ENCODE data around the gene DRGX. TPM values are rescaled to one million over a fixed set of nuclear protein-coding genes. Genes with fewer than 3 reads are reported as not detected.

The DRGX gene
- polyA plus RNA-seq, 1 experiment, result not detected

DNA sequence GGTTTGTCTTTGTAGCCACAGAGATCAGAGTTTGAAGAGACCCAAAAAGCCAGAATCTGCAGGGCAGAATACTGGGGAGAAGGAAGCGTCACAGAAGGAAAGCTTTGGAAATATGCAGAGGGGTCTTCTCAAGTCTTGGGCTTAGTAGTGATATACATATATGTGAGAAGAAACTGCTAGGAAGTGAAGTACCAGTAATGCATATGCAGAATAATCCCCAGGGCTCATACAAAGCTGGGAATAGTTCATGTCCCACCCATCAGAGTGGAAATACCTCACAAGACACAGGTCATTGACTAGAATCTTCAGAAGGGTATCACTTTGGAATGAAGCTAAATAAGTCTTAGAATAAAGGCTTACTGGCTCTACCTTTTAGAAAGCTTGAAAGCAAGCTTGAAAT lies 57.3 kb downstream of the DRGX start:
- ChIA-PET CTCF (no interaction called here), POLR2A (no interaction called here)
- Histone ChIP-seq H3K9me3 (ENCODE audit: control insufficient read depth, insufficient read depth, low read length) (no peaks in the 10 kb centered on the region), H3K27ac (ENCODE audit: low read depth, low read length) (no peak overlapping the region), H3K27me3 (ENCODE audit: control insufficient read depth, insufficient read depth, low read length) (no peaks in the 10 kb centered on the region), H3K4me3 (ENCODE audit: low read depth, low read length) (no peak overlapping the region)
- TF ChIP-seq, protein P1, sequence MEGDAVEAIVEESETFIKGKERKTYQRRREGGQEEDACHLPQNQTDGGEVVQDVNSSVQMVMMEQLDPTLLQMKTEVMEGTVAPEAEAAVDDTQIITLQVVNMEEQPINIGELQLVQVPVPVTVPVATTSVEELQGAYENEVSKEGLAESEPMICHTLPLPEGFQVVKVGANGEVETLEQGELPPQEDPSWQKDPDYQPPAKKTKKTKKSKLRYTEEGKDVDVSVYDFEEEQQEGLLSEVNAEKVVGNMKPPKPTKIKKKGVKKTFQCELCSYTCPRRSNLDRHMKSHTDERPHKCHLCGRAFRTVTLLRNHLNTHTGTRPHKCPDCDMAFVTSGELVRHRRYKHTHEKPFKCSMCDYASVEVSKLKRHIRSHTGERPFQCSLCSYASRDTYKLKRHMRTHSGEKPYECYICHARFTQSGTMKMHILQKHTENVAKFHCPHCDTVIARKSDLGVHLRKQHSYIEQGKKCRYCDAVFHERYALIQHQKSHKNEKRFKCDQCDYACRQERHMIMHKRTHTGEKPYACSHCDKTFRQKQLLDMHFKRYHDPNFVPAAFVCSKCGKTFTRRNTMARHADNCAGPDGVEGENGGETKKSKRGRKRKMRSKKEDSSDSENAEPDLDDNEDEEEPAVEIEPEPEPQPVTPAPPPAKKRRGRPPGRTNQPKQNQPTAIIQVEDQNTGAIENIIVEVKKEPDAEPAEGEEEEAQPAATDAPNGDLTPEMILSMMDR (IDR thresholded peaks at IDR 0.05; ENCODE audit: low read depth, low read length), result no peak
- no peak for DNase-seq (ENCODE audit: low read depth, low spot score)

DNA sequence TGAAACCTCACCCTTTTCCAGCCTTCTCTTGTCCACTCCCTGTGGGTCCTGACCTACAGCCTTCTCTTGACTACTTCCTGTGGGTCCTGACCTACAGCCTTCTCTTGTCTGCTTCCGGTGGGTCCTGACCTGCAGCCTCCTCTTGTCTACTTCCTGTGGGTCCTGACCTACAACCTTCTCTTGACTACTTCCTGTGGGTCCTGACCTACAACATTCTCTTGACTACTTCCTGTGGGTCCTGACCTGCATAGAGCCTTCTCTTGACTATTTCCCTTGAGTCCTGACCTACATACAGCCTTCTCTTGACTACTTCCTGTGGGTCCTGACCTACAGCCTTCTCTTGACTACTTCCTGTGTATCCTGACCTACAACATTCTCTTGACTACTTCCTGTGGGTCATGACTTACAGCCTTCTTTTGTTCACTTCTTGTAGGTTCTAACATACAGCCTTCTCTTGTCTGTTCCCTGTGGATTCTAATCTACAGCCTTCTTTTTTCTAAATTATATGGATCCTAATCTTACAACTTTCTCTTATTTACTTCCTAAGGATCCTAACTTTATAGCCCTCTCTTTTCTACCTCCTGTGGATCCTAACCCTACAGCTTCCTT lies 60.4 kb downstream of the DRGX start:
- DNase-seq (ENCODE audit: low read depth, low spot score), result no peak
- ChIA-PET CTCF (no interaction called here), POLR2A (no interaction called here)
- Histone ChIP-seq H3K27ac (ENCODE audit: low read depth, low read length) (no peak overlapping the region), H3K9me3 (ENCODE audit: control insufficient read depth, insufficient read depth, low read length) (no peaks in the 10 kb centered on the region), H3K4me3 (ENCODE audit: low read depth, low read length) (no peak overlapping the region), H3K27me3 (ENCODE audit: control insufficient read depth, insufficient read depth, low read length) (no peaks in the 10 kb centered on the region)
- TF ChIP-seq, protein P1 (IDR thresholded peaks at IDR 0.05; ENCODE audit: low read depth, low read length), result no peak

DNA sequence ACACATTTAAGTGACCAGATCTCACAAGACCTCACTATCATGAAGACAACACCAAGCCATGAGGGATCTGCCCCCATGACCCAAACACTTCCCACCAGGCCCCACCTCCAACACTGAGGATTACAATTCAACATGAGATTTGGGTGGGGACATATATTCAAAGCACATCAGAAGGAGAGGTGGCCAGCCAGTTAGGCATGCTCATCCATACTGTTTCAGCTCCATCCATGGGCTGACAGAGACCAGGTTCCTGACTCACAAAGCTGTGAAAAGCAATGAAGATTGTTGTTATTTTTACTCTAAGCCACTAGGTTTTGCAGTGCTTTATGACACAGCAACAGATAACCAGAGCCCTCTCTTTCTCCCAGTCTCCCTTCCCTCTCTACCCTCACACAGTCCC lies 60.9 kb downstream of the DRGX start:
- ChIA-PET POLR2A (no interaction called here), CTCF (no interaction called here)
- Histone ChIP-seq H3K27me3 (ENCODE audit: control insufficient read depth, insufficient read depth, low read length) (no peaks in the 10 kb centered on the region), H3K9me3 (ENCODE audit: control insufficient read depth, insufficient read depth, low read length) (no peaks in the 10 kb centered on the region), H3K4me3 (ENCODE audit: low read depth, low read length) (no peak overlapping the region), H3K27ac (ENCODE audit: low read depth, low read length) (no peak overlapping the region)
- no peak for DNase-seq (ENCODE audit: low read depth, low spot score)
- TF ChIP-seq, protein P1 (IDR thresholded peaks at IDR 0.05; ENCODE audit: low read depth, low read length), result no peak

DNA sequence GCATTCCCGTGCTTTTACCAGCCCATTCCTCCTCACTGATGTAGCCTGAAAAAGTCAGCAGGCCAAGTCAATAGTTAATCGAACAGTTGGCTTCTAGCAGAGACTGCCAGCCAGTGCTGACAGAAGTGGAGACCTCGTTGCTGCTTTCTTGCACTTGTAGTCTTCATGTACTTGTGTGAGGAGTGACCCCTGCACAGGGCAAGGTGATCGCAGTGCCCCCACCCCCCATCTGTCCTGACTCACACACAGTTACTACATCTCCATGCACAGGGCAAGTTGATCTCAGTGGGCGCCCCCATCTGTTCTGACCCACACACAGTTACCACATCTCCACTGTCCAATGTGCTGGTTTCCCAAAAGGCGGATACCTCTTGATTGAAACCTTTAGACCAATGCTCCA lies 62.7 kb downstream of the DRGX start:
- TF ChIP-seq, protein P1 (IDR thresholded peaks at IDR 0.05; ENCODE audit: low read depth, low read length), result no peak

DNA sequence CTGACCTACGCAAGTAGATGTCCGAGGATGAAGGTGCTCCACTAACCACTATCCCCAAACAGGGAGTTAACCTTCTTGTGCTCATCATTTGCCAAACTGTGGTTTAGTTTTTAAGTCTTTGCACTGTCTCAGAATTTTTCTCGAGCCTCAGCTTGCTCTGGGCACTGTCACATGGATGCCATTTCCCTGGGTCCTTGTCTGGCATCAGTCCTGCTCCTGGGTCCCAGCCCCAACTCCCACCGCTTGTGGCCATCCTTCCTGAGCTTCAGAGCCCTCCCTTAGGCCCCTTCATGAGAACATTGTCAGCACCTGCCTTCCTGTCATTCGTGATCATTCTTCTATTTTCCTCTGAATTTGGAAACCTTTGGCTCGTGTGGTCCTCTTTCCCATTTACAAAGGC lies 63.1 kb downstream of the DRGX start:
- H3K9me3 ChIP-seq (ENCODE audit: control insufficient read depth, insufficient read depth, low read length), result no peaks in the 10 kb centered on the region
- CTCF ChIA-PET, result no interaction called here
- TF ChIP-seq, protein P1 (IDR thresholded peaks at IDR 0.05; ENCODE audit: low read depth, low read length), result no peak
- H3K4me3 ChIP-seq (ENCODE audit: low read depth, low read length), result no peak overlapping the region
- no peak overlapping the region for H3K27ac ChIP-seq (ENCODE audit: low read depth, low read length)
- DNase-seq (ENCODE audit: low read depth, low spot score), result no peak
- POLR2A ChIA-PET, result no interaction called here
- no peaks in the 10 kb centered on the region for H3K27me3 ChIP-seq (ENCODE audit: control insufficient read depth, insufficient read depth, low read length)

More for the DNA sequence above, 62.7 kb downstream of the DRGX start:
- DNase-seq (ENCODE audit: low read depth, low spot score), result no peak
- Histone ChIP-seq H3K4me3 (ENCODE audit: low read depth, low read length) (no peak overlapping the region), H3K27ac (ENCODE audit: low read depth, low read length) (no peak overlapping the region), H3K27me3 (ENCODE audit: control insufficient read depth, insufficient read depth, low read length) (no peaks in the 10 kb centered on the region), H3K9me3 (ENCODE audit: control insufficient read depth, insufficient read depth, low read length) (no peaks in the 10 kb centered on the region)
- CTCF ChIA-PET, result no interaction called here
- POLR2A ChIA-PET, result no interaction called here

All from AG04450 (cell line).